ENCODE data around the gene TMEM53. TPM values are rescaled to one million over a fixed set of nuclear protein-coding genes. Genes with fewer than 3 reads are reported as not detected.

TMEM53 gene
- 8.2 to 10.9 TPM (median 10.0 TPM) in 3 replicates for total RNA-seq (2021)
- percentile 46 among the genes with signal in this experiment for Bru-seq, nascent RNA
- long read RNA-seq, experiment 1, transcript TMEM53-202 (3 exons, 2,310 nt): major isoform, 18 of 35 reads
- long read RNA-seq, experiment 1, partial matches to known transcripts: 0 of 35 reads
- long read RNA-seq, experiment 1, other reads (novel, unspliced or antisense): 5 of 35 reads
- long read RNA-seq, experiment 2, transcript TMEM53-201 (3 exons, 890 nt): major isoform, 5 of 16 reads
- long read RNA-seq, experiment 2, transcript TMEM53-202 (3 exons, 2,310 nt): major isoform, 5 of 16 reads
- long read RNA-seq, experiment 2, partial matches to known transcripts: 0 of 16 reads
- long read RNA-seq, experiment 2, other reads (novel, unspliced or antisense): 2 of 16 reads
- long read RNA-seq, experiment 3, transcript TMEM53-201 (3 exons, 890 nt): minor isoform, 5 of 33 reads
- long read RNA-seq, experiment 3, transcript TMEM53-205 (3 exons, 1,472 nt): minor isoform, 5 of 33 reads
- long read RNA-seq, experiment 3, transcript TMEM53-202 (3 exons, 2,310 nt): major isoform, 15 of 33 reads
- long read RNA-seq, experiment 3, partial matches to known transcripts: 1 of 33 reads
- long read RNA-seq, experiment 3, other reads (novel, unspliced or antisense): 5 of 33 reads

DNA sequence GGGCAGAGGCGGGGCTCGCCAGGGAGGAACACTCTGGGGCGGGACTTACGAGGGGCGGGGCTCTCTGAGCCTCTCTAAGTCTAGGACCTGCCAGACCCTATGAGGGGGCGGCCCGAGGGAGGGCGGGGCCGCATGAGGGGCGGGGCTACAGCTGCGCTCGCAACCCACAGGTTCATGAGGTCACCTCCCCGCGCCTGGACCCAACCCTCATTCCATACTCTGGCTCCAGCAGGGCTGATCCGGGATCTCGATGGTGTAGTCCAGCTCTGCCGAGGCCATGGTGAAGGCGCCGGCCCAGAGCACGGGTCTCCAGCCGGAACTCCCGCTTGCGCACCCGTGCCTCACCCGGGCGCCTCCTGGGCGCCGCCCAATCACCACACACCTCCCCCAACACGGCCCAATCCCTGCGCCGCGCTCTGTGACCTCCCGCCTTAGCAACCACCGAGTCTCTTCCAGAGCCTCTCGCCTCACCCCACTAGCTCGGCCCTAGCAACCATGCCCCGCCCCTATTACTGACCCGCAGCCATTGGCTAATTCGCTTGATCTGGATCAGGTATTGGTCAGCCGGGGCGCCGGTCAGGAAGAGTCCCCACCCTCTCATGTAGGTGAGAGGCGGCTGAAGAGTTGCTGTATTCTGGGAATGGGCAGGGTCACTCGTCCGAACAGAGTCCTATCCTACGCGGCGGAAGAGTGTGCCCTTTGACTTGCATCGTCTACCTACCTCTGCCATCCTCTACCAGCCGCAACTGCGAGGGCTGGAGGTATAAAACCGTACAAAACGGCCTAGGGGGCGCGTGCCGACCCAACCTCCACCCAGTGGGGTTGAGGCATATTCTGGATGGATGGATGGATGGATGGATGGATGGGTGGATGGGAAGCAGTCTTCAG, at the start of gene TMEM53, which contains the start of gene ARMH1:
Gene TMEM53, minus strand, starts transcription at position 369 of the 888 bp plus-strand sequence. Its CDS starts 90 bp downstream, at position 279.
Gene ARMH1, plus strand, starts transcription at position 602 of the 888 bp plus-strand sequence. CDS start 14,984 bp downstream, outside the sequence.
- no peaks in the 10 kb centered on the region for H3K27me3 Mint-ChIP-seq (ENCODE audit: low read depth)
- ChIA-PET CTCF (interaction anchor here (0.6 to 5.0 kb wide), 18 partner anchors 9 to 627 kb away, joined by 3 to 42 read pairs (median 4); partner anchors contain the start of gene RNF220), POLR2A (interaction anchor here (0.5 to 1.6 kb wide), 10 partner anchors 9 to 478 kb away, joined by 3 to 10 read pairs (median 4); partner anchors contain the start of gene RPS8)
- H3K9me3 Mint-ChIP-seq: no peaks in the 10 kb centered on the region
- no peaks in the 10 kb centered on the region for H3K36me3 Mint-ChIP-seq
- TF ChIP-seq, protein P1, sequence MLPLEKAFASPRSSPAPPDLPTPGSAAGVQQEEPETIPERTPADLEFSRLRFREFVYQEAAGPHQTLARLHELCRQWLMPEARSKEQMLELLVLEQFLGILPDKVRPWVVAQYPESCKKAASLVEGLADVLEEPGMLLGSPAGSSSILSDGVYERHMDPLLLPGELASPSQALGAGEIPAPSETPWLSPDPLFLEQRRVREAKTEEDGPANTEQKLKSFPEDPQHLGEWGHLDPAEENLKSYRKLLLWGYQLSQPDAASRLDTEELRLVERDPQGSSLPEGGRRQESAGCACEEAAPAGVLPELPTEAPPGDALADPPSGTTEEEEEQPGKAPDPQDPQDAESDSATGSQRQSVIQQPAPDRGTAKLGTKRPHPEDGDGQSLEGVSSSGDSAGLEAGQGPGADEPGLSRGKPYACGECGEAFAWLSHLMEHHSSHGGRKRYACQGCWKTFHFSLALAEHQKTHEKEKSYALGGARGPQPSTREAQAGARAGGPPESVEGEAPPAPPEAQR (CRISPR knock-in tag; IDR thresholded peaks at IDR 0.05): 0 out of 2 replicates have a peak, but pooled peaks have one; percentile 20
- 0 out of 2 replicates have a peak, but pooled peaks have one; percentile 7 for TF ChIP-seq FOXK1 (CRISPR knock-in tag; IDR thresholded peaks at IDR 0.05)
- peak; percentile 82 for TF ChIP-seq SP1 (CRISPR knock-in tag; conservative IDR thresholded peaks at IDR 0.05)
- peak; percentile 91 for TF ChIP-seq NFYB (CRISPR knock-in tag; conservative IDR thresholded peaks at IDR 0.05; ENCODE audit: low read depth)
- TF ChIP-seq FOXP1 (CRISPR knock-in tag; IDR thresholded peaks at IDR 0.05; ENCODE audit: borderline replicate concordance): no peak
- TF ChIP-seq ZNF232 (CRISPR knock-in tag; IDR thresholded peaks at IDR 0.05): 0 out of 2 replicates have a peak, but pooled peaks have one; percentile 7
- peak; percentile 47; the same call in 1 of the 2 replicates for TF ChIP-seq ETV6 (CRISPR knock-in tag; IDR thresholded peaks at IDR 0.05)
- 0 out of 2 replicates have a peak, but pooled peaks have one; percentile 23 for TF ChIP-seq GABPB1 (CRISPR knock-in tag; IDR thresholded peaks at IDR 0.05)
- TF ChIP-seq, protein P2, sequence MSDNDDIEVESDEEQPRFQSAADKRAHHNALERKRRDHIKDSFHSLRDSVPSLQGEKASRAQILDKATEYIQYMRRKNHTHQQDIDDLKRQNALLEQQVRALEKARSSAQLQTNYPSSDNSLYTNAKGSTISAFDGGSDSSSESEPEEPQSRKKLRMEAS (CRISPR knock-in tag; IDR thresholded peaks at IDR 0.05): peak; percentile 21; the same call in 1 of the 2 replicates
- TF ChIP-seq, protein P3, sequence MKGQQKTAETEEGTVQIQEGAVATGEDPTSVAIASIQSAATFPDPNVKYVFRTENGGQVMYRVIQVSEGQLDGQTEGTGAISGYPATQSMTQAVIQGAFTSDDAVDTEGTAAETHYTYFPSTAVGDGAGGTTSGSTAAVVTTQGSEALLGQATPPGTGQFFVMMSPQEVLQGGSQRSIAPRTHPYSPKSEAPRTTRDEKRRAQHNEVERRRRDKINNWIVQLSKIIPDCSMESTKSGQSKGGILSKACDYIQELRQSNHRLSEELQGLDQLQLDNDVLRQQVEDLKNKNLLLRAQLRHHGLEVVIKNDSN (CRISPR knock-in tag; IDR thresholded peaks at IDR 0.05): peak; percentile 31; the same call in 1 of the 2 replicates
- TF ChIP-seq, protein P4, sequence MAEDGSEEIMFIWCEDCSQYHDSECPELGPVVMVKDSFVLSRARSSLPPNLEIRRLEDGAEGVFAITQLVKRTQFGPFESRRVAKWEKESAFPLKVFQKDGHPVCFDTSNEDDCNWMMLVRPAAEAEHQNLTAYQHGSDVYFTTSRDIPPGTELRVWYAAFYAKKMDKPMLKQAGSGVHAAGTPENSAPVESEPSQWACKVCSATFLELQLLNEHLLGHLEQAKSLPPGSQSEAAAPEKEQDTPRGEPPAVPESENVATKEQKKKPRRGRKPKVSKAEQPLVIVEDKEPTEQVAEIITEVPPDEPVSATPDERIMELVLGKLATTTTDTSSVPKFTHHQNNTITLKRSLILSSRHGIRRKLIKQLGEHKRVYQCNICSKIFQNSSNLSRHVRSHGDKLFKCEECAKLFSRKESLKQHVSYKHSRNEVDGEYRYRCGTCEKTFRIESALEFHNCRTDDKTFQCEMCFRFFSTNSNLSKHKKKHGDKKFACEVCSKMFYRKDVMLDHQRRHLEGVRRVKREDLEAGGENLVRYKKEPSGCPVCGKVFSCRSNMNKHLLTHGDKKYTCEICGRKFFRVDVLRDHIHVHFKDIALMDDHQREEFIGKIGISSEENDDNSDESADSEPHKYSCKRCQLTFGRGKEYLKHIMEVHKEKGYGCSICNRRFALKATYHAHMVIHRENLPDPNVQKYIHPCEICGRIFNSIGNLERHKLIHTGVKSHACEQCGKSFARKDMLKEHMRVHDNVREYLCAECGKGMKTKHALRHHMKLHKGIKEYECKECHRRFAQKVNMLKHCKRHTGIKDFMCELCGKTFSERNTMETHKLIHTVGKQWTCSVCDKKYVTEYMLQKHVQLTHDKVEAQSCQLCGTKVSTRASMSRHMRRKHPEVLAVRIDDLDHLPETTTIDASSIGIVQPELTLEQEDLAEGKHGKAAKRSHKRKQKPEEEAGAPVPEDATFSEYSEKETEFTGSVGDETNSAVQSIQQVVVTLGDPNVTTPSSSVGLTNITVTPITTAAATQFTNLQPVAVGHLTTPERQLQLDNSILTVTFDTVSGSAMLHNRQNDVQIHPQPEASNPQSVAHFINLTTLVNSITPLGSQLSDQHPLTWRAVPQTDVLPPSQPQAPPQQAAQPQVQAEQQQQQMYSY (CRISPR knock-in tag; IDR thresholded peaks at IDR 0.05): no peak
- peak within 1 kb of the TSS; percentile 80; the same call in 1 of the 2 replicates for H3K27ac Mint-ChIP-seq
- peaks cover 23% of the 10 kb centered on the region for H3K4me1 Mint-ChIP-seq
- DNase-seq (ENCODE audit: low spot score): peak; percentile 99
- H3K4me3 Mint-ChIP-seq: peak within 1 kb of the TSS; percentile 92
- ATAC-seq: peak; percentile 94

DNA sequence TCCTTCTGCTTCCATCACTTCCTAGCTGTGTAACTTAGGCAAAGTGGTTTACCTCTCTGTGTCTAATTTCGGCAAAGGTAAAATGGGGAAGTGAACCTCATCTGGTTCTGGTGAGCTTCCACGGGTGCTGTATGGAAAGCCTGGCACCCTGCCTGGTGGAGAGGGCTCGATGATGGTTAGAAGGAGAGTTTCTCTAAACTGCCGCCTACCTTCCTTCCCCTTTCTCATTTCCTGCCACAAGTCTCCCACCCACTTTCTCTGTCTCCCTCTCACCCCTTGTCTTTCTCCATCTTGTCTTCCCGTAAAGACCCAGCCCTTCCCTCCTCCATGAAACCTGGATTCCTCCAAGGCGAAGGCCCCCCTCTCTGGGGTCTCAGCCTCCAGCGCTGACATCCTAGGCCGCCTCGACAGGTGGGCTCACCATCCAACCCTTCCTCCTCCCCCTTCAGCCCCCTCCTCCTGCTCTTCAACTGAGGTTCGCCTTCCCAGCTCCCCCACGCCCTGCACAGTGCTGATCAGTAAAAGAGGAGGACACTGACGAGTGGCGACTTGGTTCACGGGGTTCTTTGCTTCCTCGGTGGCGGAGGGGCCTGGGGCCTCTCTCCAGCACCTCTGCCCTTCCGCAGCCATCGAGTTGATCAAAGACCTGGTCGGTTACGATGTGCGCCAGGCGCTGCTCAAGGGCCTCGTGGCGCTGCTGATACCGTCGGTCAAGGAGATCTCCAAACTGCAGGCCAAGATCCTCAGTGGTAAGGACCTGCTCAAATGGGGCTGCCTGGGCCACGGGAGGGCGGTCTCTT, 49.4 kb upstream of the TMEM53 start:
- H3K9me3 Mint-ChIP-seq: no peaks in the 10 kb centered on the region
- no peak for DNase-seq (ENCODE audit: low spot score)
- ChIA-PET CTCF (interaction anchor here (0.5 kb wide), 1 partner anchor 405 kb away, joined by 3 read pairs; no protein-coding TSS in a partner anchor), POLR2A (no interaction called here)
- no peak overlapping the region for H3K4me3 Mint-ChIP-seq
- ATAC-seq: no peak
- H3K36me3 Mint-ChIP-seq: no peaks in the 10 kb centered on the region
- TF ChIP-seq CREM (CRISPR knock-in tag; IDR thresholded peaks at IDR 0.05): no peak
- peak; percentile 81 for TF ChIP-seq ZNF121 (CRISPR knock-in tag; IDR thresholded peaks at IDR 0.05)
- H3K27ac Mint-ChIP-seq: no peak overlapping the region; the same call in 1 of the 2 replicates
- no peaks in the 10 kb centered on the region for H3K27me3 Mint-ChIP-seq (ENCODE audit: low read depth)
- peaks cover 8% of the 10 kb centered on the region; the same call in 1 of the 2 replicates for H3K4me1 Mint-ChIP-seq
